NCI-H1436 (cell line): ENCODE results near the gene TRAPPC11.
A peak's percentile ranks its signal among the peaks of the same experiment; 100 is the strongest.
"Not testable (repeated sequence)": the region's sequence is repeated elsewhere in the genome, so short reads cannot be mapped to it uniquely, and the experiment has no call there.

Experiments
- DNase-seq: peaks from one replicate; lab custom pipeline; 2025; lab: John Stamatoyannopoulos, UW

TRAPPC11 gene

GRCh38 chr4:183659029-183659871 lies at the start of gene TRAPPC11, which contains the start of gene RWDD4:
Gene TRAPPC11, plus strand, starts transcription at chr4:183659293. Its CDS starts 4,575 bp downstream, at chr4:183663868.
Gene RWDD4, minus strand, starts transcription at chr4:183659185. Its CDS starts 233 bp downstream, at chr4:183658952.
- DNase-seq, result peak; percentile 92

GRCh38 chr4:183610033-183610432 lies 49.1 kb upstream of the TRAPPC11 start:
- no peak for DNase-seq

- no peak for DNase-seq
Measured at GRCh38 chr4:183610613-183611012, 48.5 kb upstream of the TRAPPC11 start.

- no peak for DNase-seq
Measured at GRCh38 chr4:183611210-183611830, 47.8 kb upstream of the TRAPPC11 start.

- DNase-seq, result no peak
Measured at GRCh38 chr4:183612329-183613250, 46.5 kb upstream of the TRAPPC11 start.

- DNase-seq, result no peak
Measured at GRCh38 chr4:183617075-183617474, 42.0 kb upstream of the TRAPPC11 start.

GRCh38 chr4:183618681-183619080 lies 40.4 kb upstream of the TRAPPC11 start:
- DNase-seq, result no peak

- DNase-seq, result no peak
Measured at GRCh38 chr4:183620421-183620820, 38.7 kb upstream of the TRAPPC11 start.

GRCh38 chr4:183621875-183622274 lies 37.2 kb upstream of the TRAPPC11 start:
- DNase-seq, result no peak

- no peak for DNase-seq
Measured at GRCh38 chr4:183624548-183624947, 34.5 kb upstream of the TRAPPC11 start.

- DNase-seq, result no peak
Measured at GRCh38 chr4:183626168-183626567, 32.9 kb upstream of the TRAPPC11 start.

- DNase-seq, result not testable (repeated sequence)
Measured at GRCh38 chr4:183627286-183627685, 31.8 kb upstream of the TRAPPC11 start.

- DNase-seq, result no peak
Measured at GRCh38 chr4:183627979-183628588, 31.0 kb upstream of the TRAPPC11 start.

- DNase-seq, result no peak
Measured at GRCh38 chr4:183631577-183632198, 27.4 kb upstream of the TRAPPC11 start.

- DNase-seq, result no peak
Measured at GRCh38 chr4:183632689-183633088, 26.4 kb upstream of the TRAPPC11 start.

GRCh38 chr4:183633476-183634400 lies 25.4 kb upstream of the TRAPPC11 start:
- no peak for DNase-seq

GRCh38 chr4:183635321-183635720 lies 23.8 kb upstream of the TRAPPC11 start:
- no peak for DNase-seq

- DNase-seq, result no peak
Measured at GRCh38 chr4:183635741-183636140, 23.4 kb upstream of the TRAPPC11 start.

GRCh38 chr4:183636503-183636902 lies 22.6 kb upstream of the TRAPPC11 start:
- no peak for DNase-seq

- DNase-seq, result no peak
Measured at GRCh38 chr4:183636923-183637322, 22.2 kb upstream of the TRAPPC11 start.
